EL (cell line): ENCODE measurements around the gene FMO3.

ENCODE experiments used
- DNase-seq: peaks from one replicate; pipeline ENCODE4 v3.0.0-alpha.2; 2016

Gene FMO3

GRCh38 chr1:171090604-171091003 is at the start of gene FMO3:
TSS of gene FMO3 (plus strand) at chr1:171090905. CDS start at chr1:171092659, 1,754 bp downstream.
- DNase-seq = no peak

DNA sequence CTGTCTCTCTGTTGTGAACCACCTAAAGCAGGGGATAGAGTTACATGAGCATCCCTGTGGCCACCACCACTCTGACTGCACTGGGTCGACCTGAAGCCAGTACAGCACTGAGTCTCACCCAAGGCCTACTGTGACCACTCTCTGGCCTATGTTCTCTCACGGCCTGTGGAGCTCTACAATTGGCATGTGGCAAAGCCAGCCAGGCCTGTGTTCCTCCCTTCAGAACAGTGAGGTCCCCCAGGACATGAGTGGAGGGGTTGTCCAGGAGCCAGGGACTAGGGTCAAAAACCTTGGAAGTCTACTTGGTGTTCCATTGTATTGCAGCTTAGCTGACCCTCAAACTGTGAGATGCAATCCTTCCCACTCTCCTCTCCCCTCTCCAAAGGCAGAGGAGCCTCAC is 42.7 kb upstream of the FMO3 start:
- no peak for DNase-seq

GRCh38 chr1:171052977-171053376 is 37.7 kb upstream of the FMO3 start:
- no peak for DNase-seq

- peak; percentile 10 for DNase-seq
Measured at GRCh38 chr1:171055966-171056643, 34.6 kb upstream of the FMO3 start.

DNA sequence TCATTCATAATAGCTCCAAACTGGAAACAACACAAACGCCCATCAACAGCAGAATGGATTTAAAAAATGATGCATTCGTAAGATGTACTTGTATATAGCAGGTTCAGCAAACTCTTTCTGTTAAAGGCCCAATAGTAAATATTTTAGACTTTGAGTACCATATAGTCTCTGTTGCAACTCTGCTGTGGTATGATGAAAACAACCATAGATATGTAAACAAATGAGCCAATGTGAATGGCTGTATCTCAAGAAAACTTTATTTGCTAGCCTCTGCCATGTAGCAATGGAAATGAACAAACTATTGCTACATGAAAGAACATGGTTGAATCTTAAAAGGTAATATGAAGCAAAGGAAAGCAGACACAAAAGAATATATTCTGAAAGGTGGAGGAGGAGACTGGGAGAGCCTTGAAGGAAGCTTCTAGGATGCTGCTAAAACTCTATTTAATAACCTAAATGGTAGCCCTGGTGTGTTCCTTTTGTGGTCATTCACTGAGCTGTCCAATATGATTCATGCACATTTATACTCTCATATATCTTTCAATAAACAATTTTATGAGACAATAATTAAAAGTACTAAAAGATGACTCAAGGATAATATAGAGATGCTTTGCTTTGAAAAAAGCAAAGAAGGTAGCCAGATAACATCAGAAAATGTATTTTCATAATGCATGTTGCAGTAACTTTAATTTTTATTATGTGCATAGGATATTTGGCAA is 29.1 kb upstream of the FMO3 start:
- DNase-seq = no peak

GRCh38 chr1:171062902-171063301 is 27.8 kb upstream of the FMO3 start:
- no peak for DNase-seq

- no peak for DNase-seq
Measured at GRCh38 chr1:171075041-171075440, 15.7 kb upstream of the FMO3 start.

DNA sequence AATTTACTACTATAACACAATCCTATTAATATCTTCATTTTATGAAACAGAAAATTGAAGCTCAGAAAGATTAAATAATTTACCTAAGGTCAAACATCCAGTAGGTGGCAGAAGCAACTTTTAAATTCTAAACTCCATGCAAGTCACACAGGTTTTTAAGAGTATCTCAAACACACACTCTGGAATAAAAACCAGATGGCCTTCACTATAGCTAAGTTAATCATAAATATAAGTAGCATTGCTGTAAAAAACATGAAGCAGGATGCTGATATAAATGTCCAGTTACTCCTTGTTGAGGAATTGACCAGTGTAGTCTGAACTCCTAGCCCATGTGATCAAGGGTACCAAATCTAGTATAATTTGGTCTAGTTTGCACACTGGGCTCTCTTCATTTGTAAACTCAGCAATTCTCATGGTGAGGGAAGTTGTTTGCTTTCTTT is 9.4 kb upstream of the FMO3 start:
- peak; percentile 8 for DNase-seq

GRCh38 chr1:171081763-171082201 is 8.9 kb upstream of the FMO3 start:
- no peak for DNase-seq

DNA sequence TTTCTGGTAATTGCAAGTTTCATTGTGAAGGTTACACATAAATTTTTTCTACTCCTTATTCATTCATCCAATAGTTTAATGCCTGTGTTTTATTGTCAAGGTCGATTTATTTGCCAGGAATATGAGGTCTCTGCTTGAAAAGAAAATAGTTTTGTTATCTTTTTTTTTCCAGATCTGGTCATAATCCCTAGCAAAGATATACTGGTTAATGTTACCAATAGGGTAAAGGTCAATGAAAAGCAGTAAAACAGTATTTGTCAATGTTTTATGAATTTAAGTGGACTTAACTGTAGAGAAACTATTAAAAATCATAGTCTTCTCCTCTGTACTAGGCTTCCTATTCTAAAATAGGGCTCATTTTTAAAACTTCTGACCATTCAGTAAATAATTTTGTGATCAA is 8.1 kb upstream of the FMO3 start:
- DNase-seq = no peak

GRCh38 chr1:171083222-171083621 is 7.5 kb upstream of the FMO3 start:
- DNase-seq = no peak

DNA sequence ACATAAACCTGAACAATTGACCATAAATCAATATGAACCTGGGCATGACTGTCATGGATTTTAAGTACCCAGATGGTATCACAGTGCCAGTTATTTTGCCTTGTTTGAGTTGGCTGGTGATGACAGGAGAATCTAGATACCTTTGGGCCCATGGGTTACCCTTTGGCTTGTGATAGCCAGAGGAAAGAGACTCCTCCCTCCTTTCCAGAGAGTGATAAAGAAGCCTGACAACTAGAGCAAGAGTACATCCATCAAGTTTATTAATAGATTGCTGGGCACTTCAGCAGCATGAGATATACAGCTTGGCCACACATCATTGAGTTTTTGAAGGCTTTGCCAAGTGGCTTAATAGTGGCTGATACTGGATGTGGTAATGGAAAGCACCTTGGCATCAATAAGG is 6.6 kb upstream of the FMO3 start:
- no peak for DNase-seq

DNA sequence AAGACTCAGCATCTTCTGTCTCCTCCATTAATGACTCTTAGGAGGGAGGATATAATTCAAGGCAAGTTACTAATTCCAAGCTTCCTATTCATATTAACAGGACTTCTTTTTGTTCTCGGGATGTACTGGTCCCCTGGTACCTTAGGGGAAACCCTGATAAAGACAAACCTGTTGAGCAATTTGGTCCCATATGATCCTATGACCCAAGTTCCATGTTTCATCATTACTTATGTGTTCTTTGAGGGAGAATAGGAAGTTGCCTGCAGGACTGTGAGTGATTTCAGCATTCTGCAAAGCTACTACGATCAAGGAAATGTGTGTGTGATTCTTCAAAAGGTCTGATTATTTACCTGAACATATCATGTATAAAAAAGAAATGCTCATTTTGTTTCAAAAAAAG is 5.8 kb upstream of the FMO3 start:
- no peak for DNase-seq

DNA sequence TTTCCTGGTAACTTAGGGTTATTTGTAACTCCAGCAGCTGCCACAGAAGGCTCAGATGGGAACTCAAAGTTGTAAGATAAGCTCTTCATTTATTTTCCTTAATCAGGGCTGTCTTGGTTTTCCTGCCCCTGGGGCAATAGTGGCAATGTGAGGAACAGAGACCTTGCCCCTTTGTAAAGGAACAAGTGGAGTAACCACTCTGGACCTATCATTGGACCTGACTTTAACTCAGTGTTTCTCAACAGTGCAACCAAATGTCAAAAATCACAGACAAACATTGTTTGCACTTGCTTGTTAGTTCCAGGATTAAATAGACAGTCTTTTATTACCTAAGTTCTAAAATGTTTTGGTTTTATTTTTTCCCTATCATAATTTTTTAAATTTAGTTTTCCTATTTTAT is 2.8 kb upstream of the FMO3 start:
- no peak for DNase-seq

- no peak for DNase-seq
Measured at GRCh38 chr1:171103862-171104261, 13.2 kb downstream of the FMO3 start.

DNA sequence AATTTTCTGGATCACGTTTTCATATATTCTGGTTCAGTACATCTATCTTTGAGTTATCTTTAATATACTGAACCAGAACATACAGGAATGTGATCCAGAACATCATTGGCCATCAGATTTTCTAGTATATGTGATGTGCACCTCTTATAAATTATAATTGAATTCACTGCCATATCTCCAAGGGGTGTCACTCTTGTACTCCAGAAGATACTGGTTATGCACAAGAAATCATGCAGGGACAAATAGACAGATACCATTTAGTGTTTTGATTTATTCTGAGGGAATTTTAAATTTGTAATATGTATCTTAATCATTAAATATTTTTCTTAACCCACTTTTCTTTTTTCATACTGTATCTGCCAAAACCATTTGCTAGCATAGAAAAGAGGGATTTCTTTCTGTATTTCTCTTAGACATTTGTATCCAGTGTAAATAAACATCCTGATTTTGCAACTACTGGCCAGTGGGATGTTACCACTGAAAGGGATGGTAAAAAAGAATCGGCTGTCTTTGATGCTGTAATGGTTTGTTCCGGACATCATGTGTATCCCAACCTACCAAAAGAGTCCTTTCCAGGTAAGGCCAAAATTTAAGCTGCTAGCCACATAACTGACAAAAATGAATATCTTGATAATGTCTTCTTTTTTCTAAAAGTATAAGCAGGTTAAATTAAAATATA is 16.7 kb downstream of the FMO3 start:
- no peak for DNase-seq

DNA sequence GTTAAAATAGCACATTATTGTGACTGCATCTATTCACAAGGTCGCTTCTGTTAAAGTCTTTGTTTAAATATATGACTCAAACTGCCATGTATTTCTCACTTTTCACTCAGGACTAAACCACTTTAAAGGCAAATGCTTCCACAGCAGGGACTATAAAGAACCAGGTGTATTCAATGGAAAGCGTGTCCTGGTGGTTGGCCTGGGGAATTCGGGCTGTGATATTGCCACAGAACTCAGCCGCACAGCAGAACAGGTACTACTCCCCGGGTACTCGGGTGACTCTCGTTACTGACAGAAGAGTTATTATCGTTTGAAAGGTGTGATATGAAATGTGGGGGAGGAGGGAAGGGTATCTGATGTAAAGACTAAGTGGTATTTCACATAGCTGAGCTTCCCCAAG is 17.3 kb downstream of the FMO3 start:
- DNase-seq = no peak

GRCh38 chr1:171109966-171110365 is 19.3 kb downstream of the FMO3 start:
- no peak for DNase-seq

DNA sequence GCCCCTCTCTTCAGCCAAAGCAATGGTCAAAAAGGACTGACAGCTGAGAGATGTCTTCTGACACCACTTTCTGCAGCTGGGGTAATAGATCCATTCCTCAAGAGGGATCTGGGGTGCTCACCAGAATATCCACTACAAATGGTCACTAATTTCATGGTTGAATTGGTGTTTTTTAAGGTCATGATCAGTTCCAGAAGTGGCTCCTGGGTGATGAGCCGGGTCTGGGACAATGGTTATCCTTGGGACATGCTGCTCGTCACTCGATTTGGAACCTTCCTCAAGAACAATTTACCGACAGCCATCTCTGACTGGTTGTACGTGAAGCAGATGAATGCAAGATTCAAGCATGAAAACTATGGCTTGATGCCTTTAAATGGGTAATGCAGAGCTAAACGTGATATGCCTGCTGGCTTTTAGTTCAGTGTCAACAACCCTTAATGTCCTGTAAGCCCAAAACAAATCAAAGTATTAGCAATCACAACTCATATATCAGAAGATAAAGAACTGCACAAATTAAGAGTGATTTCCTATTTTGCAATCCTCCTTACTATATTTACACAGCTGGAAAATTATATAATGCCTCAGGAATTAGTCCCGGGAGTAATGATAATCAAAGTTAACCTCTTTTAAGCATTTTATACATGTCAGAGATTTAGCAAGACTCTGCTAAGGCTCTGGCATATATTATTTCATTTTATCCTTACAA is 20.1 kb downstream of the FMO3 start:
- peak; percentile 23 for DNase-seq

GRCh38 chr1:171112119-171112518 is 21.4 kb downstream of the FMO3 start:
- no peak for DNase-seq

- no peak for DNase-seq
Measured at GRCh38 chr1:171113382-171113781, 22.7 kb downstream of the FMO3 start.

DNA sequence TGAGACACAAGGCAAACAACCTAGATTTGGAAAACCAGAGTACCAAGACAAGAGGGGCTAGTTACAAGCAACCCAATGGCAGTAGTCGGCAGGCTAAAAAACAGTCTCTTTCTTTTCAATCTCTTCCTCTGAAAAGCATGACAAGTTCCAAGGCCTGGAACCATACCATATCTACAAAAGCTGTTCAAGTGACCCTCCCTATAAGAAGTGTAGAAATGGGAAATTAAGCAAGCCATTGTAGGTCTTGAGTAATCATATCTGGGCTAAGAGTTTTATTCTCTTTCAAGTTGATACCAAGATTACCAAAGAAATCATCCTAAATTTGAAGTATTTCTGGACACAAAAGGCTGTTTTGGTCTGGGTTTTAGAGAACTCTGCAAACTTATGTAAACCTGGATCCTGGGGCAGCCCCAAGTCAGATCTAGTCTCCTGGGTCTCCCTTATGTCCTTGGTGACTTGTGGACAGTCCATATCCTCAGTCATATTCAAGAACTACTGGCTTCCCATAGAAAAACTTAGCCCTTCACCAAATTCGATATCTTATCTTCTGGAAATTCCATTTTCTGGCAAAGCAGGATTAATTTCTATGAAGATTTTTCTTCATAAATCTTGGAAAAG is 24.7 kb downstream of the FMO3 start:
- DNase-seq = no peak

DNA sequence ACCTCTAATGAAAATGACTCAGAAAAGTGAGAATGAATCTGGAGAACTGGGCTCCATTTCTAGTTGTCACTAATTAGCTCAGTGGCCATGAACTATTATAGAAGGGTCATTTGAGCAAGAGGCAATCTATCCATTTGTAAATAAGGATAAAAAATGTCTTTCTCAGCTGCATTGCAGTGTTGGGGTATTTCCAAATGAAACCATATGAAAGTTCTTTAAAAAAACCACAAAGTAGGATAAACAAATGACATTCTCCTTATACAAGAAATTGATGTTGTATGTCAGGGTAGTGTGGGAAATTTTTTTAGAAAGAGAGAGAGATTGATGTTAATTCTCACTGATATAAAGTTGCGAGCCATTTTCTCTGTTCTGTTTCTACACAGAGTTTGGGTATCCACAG is 26.0 kb downstream of the FMO3 start:
- no peak for DNase-seq
